Stimulated activated naive CD8-positive, alpha-beta T cell treated with anti-CD3 and anti-CD28 coated beads, Interleukin-15, amount 100 ng/mL, for 72 hours (primary cell): Measurements from ENCODE around the gene FANCD2OS.
A peak's percentile ranks its signal among the peaks of the same experiment; 100 is the strongest.
"Not testable (repeated sequence)": the region's sequence is repeated elsewhere in the genome, so short reads cannot be mapped to it uniquely, and the experiment has no call there.

Source experiments
- ATAC-seq: fragments of 150-1000 bp; cut with Tn5 transposase; 2 replicates; pipeline ENCODE4 v1.10.0; 2021; ENCODE audit warnings: mild to moderate bottlenecking, moderate library complexity
- DNase-seq, 2 donors: peaks; one replicate each; pipeline ENCODE4 v3.0.0; 2021 to 2022
- H3K27ac Mint-ChIP-seq, 2 donors: one replicate each; pipeline ENCODE4 v1.8.0; 2022; ENCODE audit warnings: mild to moderate bottlenecking in 2 of 2, mixed read lengths in 2 of 2, moderate library complexity in 2 of 2
- H3K27me3 Mint-ChIP-seq: one replicate; pipeline ENCODE4 v1.8.0; 2022; ENCODE audit warnings: mixed read lengths
- H3K4me1 Mint-ChIP-seq: one replicate; pipeline ENCODE4 v1.8.0; 2022; ENCODE audit warnings: mild to moderate bottlenecking, mixed read lengths
- H3K4me3 Mint-ChIP-seq, 2 donors: one replicate each; pipeline ENCODE4 v1.8.0; 2022; ENCODE audit warnings: mild to moderate bottlenecking in 2 of 2, mixed read lengths in 2 of 2, moderate library complexity in 1 of 2
- H3K9me3 Mint-ChIP-seq, 2 donors: one replicate each; pipeline ENCODE4 v1.8.0; 2022; ENCODE audit warnings: mixed read lengths in 2 of 2

Gene FANCD2OS

DNA sequence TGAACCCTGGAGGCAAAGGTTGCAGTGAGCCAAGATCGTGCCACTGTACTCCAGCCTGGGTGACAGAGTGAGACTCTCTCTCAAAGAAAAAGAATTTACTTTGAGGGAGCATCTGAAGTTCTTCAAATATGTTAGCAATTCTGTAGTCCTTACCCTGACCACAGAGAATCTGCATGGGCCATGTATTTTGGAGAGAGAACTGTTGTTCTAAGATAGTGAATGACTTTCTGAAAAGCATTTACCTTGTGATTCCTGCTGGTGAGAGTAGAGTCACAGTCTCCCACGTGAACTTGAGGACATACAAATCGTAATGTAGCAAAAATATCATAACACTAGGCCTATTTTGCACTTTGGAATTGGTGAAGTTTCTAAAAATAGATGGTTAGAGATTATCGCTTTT, 11.3 kb upstream of the FANCD2OS start:
- Mint-ChIP-seq H3K4me3 (no peak overlapping the region), H3K27me3 (no peaks in the 10 kb centered on the region), H3K9me3 (no peaks in the 10 kb centered on the region), H3K27ac (no peak overlapping the region), H3K4me1 (peaks cover 63% of the 10 kb centered on the region)
- no peak for ATAC-seq
- DNase-seq: no peak

- Mint-ChIP-seq H3K27ac (peak overlapping the region in 1 of 2 donors; percentile 98), H3K9me3 (no peaks in the 10 kb centered on the region), H3K4me1 (peaks cover 52% of the 10 kb centered on the region), H3K4me3 (peak overlapping the region; percentile 95 to 96), H3K27me3 (no peaks in the 10 kb centered on the region)
- DNase-seq (no peak), ATAC-seq (no peak)
Measured at GRCh38 chr3:10116928-10117327, 8.9 kb upstream of the FANCD2OS start.

GRCh38 chr3:10116138-10116460, 8.0 kb upstream of the FANCD2OS start:
- DNase-seq (peak in 1 of 2 donors; percentile 5), ATAC-seq (peak; percentile 52)
- Mint-ChIP-seq H3K4me1 (peaks cover 49% of the 10 kb centered on the region), H3K27ac (peak overlapping the region; percentile 96 to 98), H3K4me3 (peak overlapping the region; percentile 95 to 96), H3K9me3 (no peaks in the 10 kb centered on the region), H3K27me3 (no peaks in the 10 kb centered on the region)

GRCh38 chr3:10115326-10116137, 7.5 kb upstream of the FANCD2OS start, which contains the start of gene BRK1:
TSS of gene BRK1 (plus strand) at chr3:10115675. CDS start at chr3:10115702, 27 bp downstream.
- Mint-ChIP-seq H3K9me3 (no peaks in the 10 kb centered on the region), H3K4me3 (peak within 1 kb of the TSS; percentile 95 to 96), H3K27ac (peak within 1 kb of the TSS; percentile 97 to 98), H3K4me1 (peaks cover 44% of the 10 kb centered on the region), H3K27me3 (no peaks in the 10 kb centered on the region)
- ATAC-seq (peak; percentile 99), DNase-seq (peak; percentile 90 to 95)

GRCh38 chr3:10106919-10107318, 1.1 kb downstream of the FANCD2OS start:
- no peak overlapping the region for H3K4me3 Mint-ChIP-seq

DNA sequence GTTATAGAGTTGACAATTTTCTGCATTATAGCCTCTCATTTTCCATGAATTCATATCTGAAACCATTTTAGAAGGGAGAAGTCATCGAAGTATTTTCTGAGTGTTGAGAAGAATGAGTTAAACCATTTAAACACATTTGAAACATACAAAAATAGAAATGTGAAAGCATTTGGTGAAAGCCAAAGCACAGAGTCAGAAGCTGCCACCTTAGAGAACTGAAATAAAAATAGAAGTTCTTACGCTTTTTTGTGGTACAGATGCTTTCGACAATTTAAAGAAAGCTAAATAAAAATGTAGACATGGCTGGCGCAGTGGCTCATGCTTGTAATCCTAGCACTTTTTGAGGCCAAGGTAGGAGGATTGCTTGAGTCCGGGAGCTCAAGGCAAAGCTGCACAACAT, 9.0 kb downstream of the FANCD2OS start:
- no peaks in the 10 kb centered on the region for H3K4me1 Mint-ChIP-seq
- H3K27ac Mint-ChIP-seq: no peak overlapping the region
- H3K4me3 Mint-ChIP-seq: no peak overlapping the region
- DNase-seq: no peak
- H3K9me3 Mint-ChIP-seq: no peaks in the 10 kb centered on the region
- ATAC-seq: no peak
- no peaks in the 10 kb centered on the region for H3K27me3 Mint-ChIP-seq

More at GRCh38 chr3:10106919-10107318, 1.1 kb downstream of the FANCD2OS start:
- no peaks in the 10 kb centered on the region for H3K9me3 Mint-ChIP-seq
- no peak for ATAC-seq
- H3K27me3 Mint-ChIP-seq: no peaks in the 10 kb centered on the region
- DNase-seq: no peak
- H3K27ac Mint-ChIP-seq: peak overlapping the region in 1 of 2 donors; percentile 67
- H3K4me1 Mint-ChIP-seq: no peaks in the 10 kb centered on the region

- no peak overlapping the region for H3K4me3 Mint-ChIP-seq
- no peaks in the 10 kb centered on the region for H3K9me3 Mint-ChIP-seq
- no peak overlapping the region for H3K27ac Mint-ChIP-seq
- ATAC-seq: no peak
- H3K4me1 Mint-ChIP-seq: no peaks in the 10 kb centered on the region
- DNase-seq: no peak
- H3K27me3 Mint-ChIP-seq: no peaks in the 10 kb centered on the region
Measured at GRCh38 chr3:10093678-10094077, 14.4 kb downstream of the FANCD2OS start.

GRCh38 chr3:10091387-10091786, 16.7 kb downstream of the FANCD2OS start:
- not testable (repeated sequence) for H3K27me3 Mint-ChIP-seq, ATAC-seq, DNase-seq, H3K4me3 Mint-ChIP-seq, H3K4me1 Mint-ChIP-seq, H3K9me3 Mint-ChIP-seq, H3K27ac Mint-ChIP-seq

GRCh38 chr3:10090774-10091173, 17.3 kb downstream of the FANCD2OS start:
- not testable (repeated sequence) for H3K9me3 Mint-ChIP-seq, H3K4me3 Mint-ChIP-seq, H3K27ac Mint-ChIP-seq, ATAC-seq, H3K4me1 Mint-ChIP-seq, DNase-seq, H3K27me3 Mint-ChIP-seq

- no peaks in the 10 kb centered on the region for H3K27me3 Mint-ChIP-seq
- DNase-seq (no peak), ATAC-seq (no peak)
- no peaks in the 10 kb centered on the region for H3K4me1 Mint-ChIP-seq
- H3K4me3 Mint-ChIP-seq: no peak overlapping the region
- H3K27ac Mint-ChIP-seq: no peak overlapping the region
- no peaks in the 10 kb centered on the region for H3K9me3 Mint-ChIP-seq
Measured at GRCh38 chr3:10090179-10090578, 17.9 kb downstream of the FANCD2OS start.

- Mint-ChIP-seq H3K27ac (no peak overlapping the region), H3K4me3 (no peak overlapping the region)
- no peak for DNase-seq
Measured at GRCh38 chr3:10088256-10088655, 19.8 kb downstream of the FANCD2OS start.

GRCh38 chr3:10085738-10086137, 22.3 kb downstream of the FANCD2OS start:
- Mint-ChIP-seq H3K4me3 (no peak overlapping the region), H3K4me1 (no peaks in the 10 kb centered on the region), H3K9me3 (no peaks in the 10 kb centered on the region), H3K27ac (no peak overlapping the region), H3K27me3 (no peaks in the 10 kb centered on the region)
- no peak for DNase-seq
- ATAC-seq: no peak

More at GRCh38 chr3:10088256-10088655, 19.8 kb downstream of the FANCD2OS start:
- no peaks in the 10 kb centered on the region for H3K27me3 Mint-ChIP-seq
- no peak for ATAC-seq
- no peaks in the 10 kb centered on the region for H3K9me3 Mint-ChIP-seq
- no peaks in the 10 kb centered on the region for H3K4me1 Mint-ChIP-seq

GRCh38 chr3:10081871-10082270, 26.2 kb downstream of the FANCD2OS start:
- DNase-seq (no peak), ATAC-seq (no peak)
- Mint-ChIP-seq H3K27me3 (no peaks in the 10 kb centered on the region), H3K9me3 (no peaks in the 10 kb centered on the region), H3K4me3 (no peak overlapping the region), H3K27ac (peak overlapping the region in 1 of 2 donors; percentile 8), H3K4me1 (no peaks in the 10 kb centered on the region)

DNA sequence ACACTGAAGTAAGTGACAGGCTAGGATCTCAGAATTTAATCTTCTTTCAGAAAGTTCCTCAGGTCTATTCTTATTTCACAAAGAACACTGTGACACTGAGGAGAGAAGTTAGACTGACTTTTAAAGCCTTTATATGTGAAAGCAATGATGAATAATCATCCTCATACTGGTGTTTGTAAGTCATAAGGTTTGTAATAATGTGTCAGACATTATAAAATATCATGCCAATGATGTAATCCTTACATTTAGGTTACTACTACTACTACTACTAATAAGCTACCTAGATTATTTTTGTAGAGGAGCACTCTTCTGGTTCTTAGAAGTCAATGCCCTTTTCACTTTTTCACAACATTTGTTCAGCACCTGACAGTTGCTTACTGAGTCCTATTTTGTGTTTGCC, 33.4 kb downstream of the FANCD2OS start:
- no peak for DNase-seq
- Mint-ChIP-seq H3K4me3 (no peak overlapping the region), H3K9me3 (no peaks in the 10 kb centered on the region), H3K4me1 (no peaks in the 10 kb centered on the region), H3K27ac (no peak overlapping the region), H3K27me3 (no peaks in the 10 kb centered on the region)
- no peak for ATAC-seq

DNA sequence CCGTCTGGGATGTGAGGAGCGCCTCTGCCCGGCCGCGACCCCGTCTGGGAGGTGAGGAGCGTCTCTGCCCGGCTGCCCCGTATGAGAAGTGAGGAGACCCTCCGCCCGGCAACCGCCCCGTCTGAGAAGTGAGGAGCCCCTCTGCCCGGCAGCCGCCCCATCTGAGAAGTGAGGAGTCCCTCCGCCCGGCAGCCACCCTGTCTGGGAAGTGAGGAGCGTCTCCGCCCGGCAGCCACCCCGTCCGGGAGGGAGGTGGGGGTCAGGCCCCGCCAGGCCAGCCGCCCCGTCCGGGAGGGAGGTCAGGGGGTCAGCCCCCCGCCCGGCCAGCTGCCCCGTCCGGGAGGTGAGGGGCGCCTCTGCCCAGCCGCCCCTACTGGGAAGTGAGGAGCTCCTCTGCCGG, 38.0 kb downstream of the FANCD2OS start:
- H3K27me3 Mint-ChIP-seq, H3K4me3 Mint-ChIP-seq: not testable (repeated sequence)

DNA sequence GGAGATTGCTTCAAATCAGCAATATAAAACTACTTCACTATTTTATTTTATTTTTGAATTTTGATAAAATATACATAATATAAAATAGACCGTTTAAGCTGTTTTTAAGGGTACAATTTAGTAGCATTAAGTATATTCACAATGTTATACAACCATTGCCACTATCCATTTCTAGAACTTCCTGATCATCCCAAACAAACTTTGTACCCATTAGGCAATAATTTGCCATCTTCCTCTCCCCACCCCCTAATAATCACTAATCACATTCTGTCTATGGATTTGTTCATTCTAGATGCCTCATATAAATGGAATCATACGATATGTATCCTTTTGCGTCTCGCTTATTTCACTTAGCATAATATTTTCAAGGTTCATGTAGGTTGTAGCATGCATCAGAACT, 53.0 kb downstream of the FANCD2OS start:
- ATAC-seq: no peak

More for the DNA sequence above, 38.0 kb downstream of the FANCD2OS start:
- not testable (repeated sequence) for H3K4me1 Mint-ChIP-seq, H3K9me3 Mint-ChIP-seq, ATAC-seq, DNase-seq, H3K27ac Mint-ChIP-seq

More for the DNA sequence above, 53.0 kb downstream of the FANCD2OS start:
- Mint-ChIP-seq H3K27ac (no peak overlapping the region), H3K9me3 (no peaks in the 10 kb centered on the region), H3K27me3 (no peaks in the 10 kb centered on the region), H3K4me1 (no peaks in the 10 kb centered on the region), H3K4me3 (no peak overlapping the region)
- no peak for DNase-seq
